HUES48 (cell line): ENCODE measurements around the gene NOTUM.

Experiments
- H3K27ac ChIP-seq: one replicate; pipeline ENCODE4 v1.7.0; 2013; ENCODE audit warnings: low read depth, low read length, inconsistent platforms
- H3K27me3 ChIP-seq: 2 replicates; pipeline ENCODE4 v1.6.1; 2013; ENCODE audit warnings: mild to moderate bottlenecking, low read length; ENCODE audit not compliant: control insufficient read depth, insufficient read depth
- H3K36me3 ChIP-seq: 2 replicates; pipeline ENCODE4 v1.6.1; 2013; ENCODE audit warnings: low read length; ENCODE audit not compliant: control insufficient read depth, insufficient read depth
- H3K4me1 ChIP-seq: 2 replicates; pipeline ENCODE4 v1.6.1; 2013; ENCODE audit warnings: mild to moderate bottlenecking, low read length; ENCODE audit not compliant: control insufficient read depth, insufficient read depth
- H3K4me3 ChIP-seq: 2 replicates; pipeline ENCODE4 v1.5.1; 2013; ENCODE audit warnings: mild to moderate bottlenecking, low read depth, low read length
- H3K9ac ChIP-seq: 2 replicates; pipeline ENCODE4 v1.6.1; 2013; ENCODE audit warnings: mild to moderate bottlenecking, low read depth, low read length, moderate library complexity
- H3K9me3 ChIP-seq: 2 replicates; pipeline ENCODE4 v1.6.1; 2013; ENCODE audit warnings: low read length; ENCODE audit not compliant: control insufficient read depth, insufficient read depth

The NOTUM gene

GRCh38 chr17:81915331-81915730 lies 45.7 kb downstream of the NOTUM start:
- Histone ChIP-seq H3K27me3 (no peaks in the 10 kb centered on the region), H3K9me3 (no peaks in the 10 kb centered on the region), H3K4me1 (peaks cover 7% of the 10 kb centered on the region), H3K27ac (no peak overlapping the region), H3K36me3 (peaks cover 54% of the 10 kb centered on the region), H3K4me3 (no peak overlapping the region), H3K9ac (no peak overlapping the region)

GRCh38 chr17:81914103-81914850 lies 46.7 kb downstream of the NOTUM start:
- H3K9me3 ChIP-seq: no peaks in the 10 kb centered on the region
- no peaks in the 10 kb centered on the region for H3K27me3 ChIP-seq
- no peak overlapping the region for H3K9ac ChIP-seq
- H3K36me3 ChIP-seq: peaks cover 43% of the 10 kb centered on the region
- H3K27ac ChIP-seq: no peak overlapping the region
- peaks cover 11% of the 10 kb centered on the region for H3K4me1 ChIP-seq
- no peak overlapping the region for H3K4me3 ChIP-seq

GRCh38 chr17:81913394-81914102 lies 47.4 kb downstream of the NOTUM start:
- Histone ChIP-seq H3K27me3 (no peaks in the 10 kb centered on the region), H3K36me3 (peaks cover 41% of the 10 kb centered on the region), H3K4me1 (peaks cover 11% of the 10 kb centered on the region), H3K4me3 (no peak overlapping the region), H3K27ac (no peak overlapping the region), H3K9me3 (no peaks in the 10 kb centered on the region), H3K9ac (no peak overlapping the region)

- no peaks in the 10 kb centered on the region for H3K9me3 ChIP-seq
- no peaks in the 10 kb centered on the region for H3K27me3 ChIP-seq
- no peak overlapping the region for H3K4me3 ChIP-seq
- peaks cover 11% of the 10 kb centered on the region for H3K4me1 ChIP-seq
- no peak overlapping the region for H3K9ac ChIP-seq
- no peak overlapping the region for H3K27ac ChIP-seq
- peaks cover 48% of the 10 kb centered on the region for H3K36me3 ChIP-seq
Measured at GRCh38 chr17:81912441-81913309, 48.3 kb downstream of the NOTUM start.

- no peaks in the 10 kb centered on the region for H3K27me3 ChIP-seq
- H3K9ac ChIP-seq: no peak overlapping the region
- peaks cover 8% of the 10 kb centered on the region for H3K4me1 ChIP-seq
- no peaks in the 10 kb centered on the region for H3K9me3 ChIP-seq
- peaks cover 48% of the 10 kb centered on the region for H3K36me3 ChIP-seq
- H3K4me3 ChIP-seq: peak overlapping the region; percentile 51; the same call in 1 of the 2 replicates
- H3K27ac ChIP-seq: peak overlapping the region; percentile 35
Measured at GRCh38 chr17:81911969-81912368, 49.0 kb downstream of the NOTUM start.

- Histone ChIP-seq H3K36me3 (peaks cover 48% of the 10 kb centered on the region), H3K4me3 (peak within 1 kb of the TSS; percentile 86), H3K4me1 (0 out of 2 replicates have a peak, but pooled peaks cover 4% of the 10 kb centered on the region), H3K27ac (peak within 1 kb of the TSS; percentile 59), H3K27me3 (no peaks in the 10 kb centered on the region), H3K9me3 (no peaks in the 10 kb centered on the region), H3K9ac (no peak within 1 kb of the TSS; the same call in 1 of the 2 replicates)
Measured at GRCh38 chr17:81911277-81911961, 49.6 kb downstream of the NOTUM start, which contains the start of gene PCYT2. TSS of gene PCYT2 (minus strand) at chr17:81911399. CDS start at chr17:81911355, 44 bp downstream.

GRCh38 chr17:81910840-81911276 lies 50.1 kb downstream of the NOTUM start:
- Histone ChIP-seq H3K27me3 (no peaks in the 10 kb centered on the region), H3K36me3 (peaks cover 45% of the 10 kb centered on the region), H3K27ac (peak overlapping the region; percentile 59), H3K9ac (no peak overlapping the region; the same call in 1 of the 2 replicates), H3K4me3 (peak overlapping the region; percentile 86), H3K4me1 (0 out of 2 replicates have a peak, but pooled peaks cover 4% of the 10 kb centered on the region), H3K9me3 (no peaks in the 10 kb centered on the region)

GRCh38 chr17:81909966-81910839 lies 50.8 kb downstream of the NOTUM start:
- Histone ChIP-seq H3K9ac (no peak overlapping the region), H3K27ac (peak overlapping the region; percentile 59), H3K4me3 (peak overlapping the region; percentile 86), H3K36me3 (peaks cover 39% of the 10 kb centered on the region), H3K9me3 (no peaks in the 10 kb centered on the region), H3K4me1 (0 out of 2 replicates have a peak, but pooled peaks cover 4% of the 10 kb centered on the region), H3K27me3 (no peaks in the 10 kb centered on the region)

GRCh38 chr17:81909231-81909630 lies 51.8 kb downstream of the NOTUM start:
- H3K9ac ChIP-seq: no peak overlapping the region
- no peak overlapping the region for H3K4me3 ChIP-seq
- no peaks in the 10 kb centered on the region for H3K9me3 ChIP-seq
- H3K27ac ChIP-seq: no peak overlapping the region
- H3K36me3 ChIP-seq: peaks cover 30% of the 10 kb centered on the region
- H3K27me3 ChIP-seq: no peaks in the 10 kb centered on the region
- 0 out of 2 replicates have a peak, but pooled peaks cover 4% of the 10 kb centered on the region for H3K4me1 ChIP-seq
